ENCODE measurements around the gene SDHAF3.

Gene SDHAF3

DNA sequence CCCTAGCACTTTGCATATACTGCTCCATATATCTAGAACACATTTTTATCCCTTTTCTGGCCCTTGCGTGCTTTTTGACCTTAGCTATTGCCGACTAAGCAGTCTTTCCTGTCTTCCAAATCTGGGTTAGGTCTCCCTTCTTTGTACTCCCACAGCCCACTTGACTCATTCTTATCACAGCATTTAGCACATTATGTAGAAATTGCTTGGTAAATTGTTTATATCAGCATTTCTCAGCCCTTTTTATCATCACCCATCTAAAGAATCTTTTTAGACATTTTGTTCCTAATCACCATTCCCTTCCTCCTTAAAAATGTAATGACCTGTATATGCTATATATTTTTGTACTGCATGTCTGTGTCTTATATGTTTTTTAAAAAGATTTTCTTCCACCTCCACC lies 101.7 kb downstream of the SDHAF3 start:
- no peak for DNase-seq (ENCODE audit: low spot score)

- DNase-seq (ENCODE audit: low spot score): no peak
Observed at GRCh38 chr7:97224316-97224715, 106.8 kb downstream of the SDHAF3 start.

- no peak for DNase-seq (ENCODE audit: low spot score)
Observed at GRCh38 chr7:97226541-97226940, 109.0 kb downstream of the SDHAF3 start.
